ENCODE data around the gene MAPK6.
A peak's percentile ranks its signal among the peaks of the same experiment; 100 is the strongest.
"Not testable (repeated sequence)": the region's sequence is repeated elsewhere in the genome, so short reads cannot be mapped to it uniquely, and the experiment has no call there.

The MAPK6 gene

DNA sequence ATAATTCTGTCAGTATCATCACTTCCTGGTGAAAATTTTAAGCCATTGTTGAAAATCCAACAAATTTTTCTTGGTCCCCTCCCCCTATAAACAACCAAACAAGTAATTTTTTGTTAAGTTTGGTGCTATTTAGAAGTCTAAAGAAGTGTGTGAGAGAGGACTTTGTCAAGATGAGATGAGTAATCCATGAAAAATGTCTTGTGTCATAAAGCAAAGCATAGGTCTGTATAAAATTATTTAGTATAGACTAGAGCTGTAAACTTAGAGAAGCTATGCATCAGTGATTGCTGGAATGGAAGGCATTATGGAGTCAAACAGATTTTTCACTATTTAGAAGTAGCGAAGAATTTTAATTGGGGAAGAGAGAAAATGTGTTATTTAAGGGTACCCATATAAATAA, 31.4 kb downstream of the MAPK6 start:
- no peak for DNase-seq

DNA sequence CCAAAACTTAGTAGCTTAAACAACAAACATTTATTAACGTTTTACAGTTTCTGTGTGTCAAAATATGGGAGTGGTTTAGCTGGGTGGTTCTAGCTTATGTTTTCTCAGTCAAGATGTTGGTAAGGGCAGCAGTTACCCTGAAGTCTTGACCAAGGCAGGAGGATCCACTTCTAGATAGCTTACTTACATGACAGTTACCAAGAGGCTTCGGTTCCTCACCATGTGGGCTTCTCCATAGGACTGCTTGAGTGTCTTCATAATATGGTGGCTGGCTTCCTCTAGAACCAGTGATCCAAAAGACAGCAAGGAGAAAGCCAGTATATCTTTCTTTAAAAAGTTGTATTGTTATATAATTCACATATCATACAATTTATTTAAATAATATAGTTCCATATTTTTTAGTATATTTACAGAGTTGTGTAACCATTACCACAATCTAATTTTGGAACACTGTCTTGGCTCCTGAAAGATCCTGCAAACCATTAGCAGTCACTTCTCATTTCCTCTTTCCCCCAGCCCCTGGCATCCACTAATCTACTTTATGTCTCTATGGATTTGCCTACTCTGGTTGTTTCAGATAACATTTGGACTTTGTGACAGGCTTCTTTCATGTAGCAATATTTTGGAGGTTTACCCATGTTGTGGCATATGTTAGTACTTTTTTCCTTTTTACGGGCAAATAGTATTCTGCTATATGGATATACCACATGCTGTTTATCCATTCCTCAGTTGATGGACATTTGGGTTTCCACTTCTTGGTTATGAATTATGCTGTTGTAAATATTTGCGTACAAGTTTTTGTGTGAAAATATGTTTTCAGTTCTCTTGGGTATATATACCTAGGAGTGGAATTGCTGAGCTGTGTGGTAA, 33.3 kb downstream of the MAPK6 start:
- no peak for DNase-seq

DNA sequence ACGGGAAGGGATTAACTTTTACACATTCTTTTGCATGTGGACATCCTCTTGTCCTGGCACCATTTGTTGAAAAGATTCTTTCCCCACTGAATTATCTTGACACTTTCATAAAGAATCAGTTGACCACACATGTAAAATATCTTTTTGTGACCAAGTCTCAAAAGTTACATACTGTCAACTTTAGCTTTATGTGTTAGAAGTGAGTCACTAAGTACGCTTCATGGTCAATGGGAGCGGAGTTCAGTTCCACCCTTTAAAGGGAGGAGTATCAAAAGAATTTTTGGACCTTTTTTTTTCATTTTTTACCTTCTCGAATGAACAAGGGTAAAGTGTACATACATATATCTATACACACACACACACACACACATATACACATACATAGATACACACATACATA, 35.4 kb downstream of the MAPK6 start:
- no peak for DNase-seq

DNA sequence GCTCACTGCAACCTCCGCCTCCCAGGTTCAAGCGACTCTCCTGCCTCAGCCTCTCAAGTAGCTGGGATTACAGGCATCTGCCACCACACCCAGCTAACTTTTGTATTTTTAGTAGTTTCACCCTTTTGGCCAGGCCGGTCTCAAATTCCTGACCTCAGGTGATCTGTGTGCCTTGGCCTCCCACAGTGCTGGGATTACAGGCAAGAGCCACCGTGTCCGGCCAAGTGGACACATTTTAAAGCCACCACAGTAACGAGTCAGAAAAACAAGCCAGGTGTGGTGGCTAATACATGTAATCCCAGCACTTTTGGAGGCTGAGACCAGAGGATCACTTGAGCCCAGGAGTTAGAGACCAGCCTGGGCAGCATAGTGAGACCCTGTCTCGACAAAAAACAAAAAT, 35.8 kb downstream of the MAPK6 start:
- not testable (repeated sequence) for DNase-seq

DNA sequence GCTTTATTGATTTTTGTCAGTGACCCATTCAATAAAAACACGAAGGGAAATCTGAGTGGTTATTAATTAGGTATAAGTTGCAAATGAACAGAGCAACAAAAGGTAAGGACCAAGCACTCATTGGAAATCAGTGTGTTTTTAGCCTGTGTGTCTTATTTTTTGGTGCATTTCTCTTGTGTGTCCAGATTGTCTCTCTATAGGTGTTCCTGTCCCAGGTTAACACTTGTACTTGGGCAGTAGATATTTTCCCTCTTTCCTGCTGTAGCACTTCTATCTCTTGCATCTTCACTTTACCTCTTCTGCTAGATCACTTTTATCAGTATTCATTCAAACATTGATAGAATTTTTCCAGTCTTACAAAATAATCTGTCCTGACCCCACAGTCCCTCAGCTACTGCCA, 37.0 kb downstream of the MAPK6 start:
- DNase-seq = no peak

DNA sequence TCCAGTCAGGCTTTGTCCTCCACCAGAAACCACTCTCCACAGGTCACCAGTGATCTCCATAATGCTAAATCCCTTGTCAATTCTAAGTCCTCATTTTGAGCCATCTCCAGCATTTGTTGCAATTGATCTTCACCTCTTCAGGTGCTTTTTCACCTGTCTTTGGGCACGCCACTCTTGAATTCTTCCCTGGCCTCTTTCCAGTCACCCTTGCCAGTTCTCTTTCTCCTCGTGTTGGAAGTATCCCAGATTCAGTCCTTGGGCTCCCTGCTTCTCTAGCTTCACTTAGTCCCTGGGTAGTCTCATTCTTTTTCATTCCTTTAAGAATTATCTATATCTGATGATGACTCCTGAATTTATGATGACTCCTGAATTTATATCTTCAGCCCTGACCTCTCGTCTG, 37.5 kb downstream of the MAPK6 start:
- DNase-seq = no peak

DNA sequence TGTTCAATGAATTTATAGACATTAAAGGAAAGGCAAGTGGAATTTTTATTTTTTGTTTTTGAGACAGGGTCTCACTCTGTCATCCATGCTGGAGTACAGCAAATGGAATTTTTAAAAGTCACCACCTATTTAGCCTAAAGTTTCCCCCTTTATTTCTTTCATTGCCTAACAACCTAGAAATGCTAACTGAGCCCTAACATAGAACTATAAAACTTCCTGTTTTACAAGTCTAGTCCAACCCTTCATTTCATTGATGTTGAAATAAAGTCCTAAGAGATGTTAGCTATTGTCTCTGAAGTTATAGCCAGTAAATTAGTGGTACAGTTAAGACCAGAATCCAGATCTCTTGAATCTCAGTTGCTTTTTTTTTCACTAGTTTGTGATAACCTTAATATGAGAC, 39.0 kb downstream of the MAPK6 start:
- DNase-seq = no peak

DNA sequence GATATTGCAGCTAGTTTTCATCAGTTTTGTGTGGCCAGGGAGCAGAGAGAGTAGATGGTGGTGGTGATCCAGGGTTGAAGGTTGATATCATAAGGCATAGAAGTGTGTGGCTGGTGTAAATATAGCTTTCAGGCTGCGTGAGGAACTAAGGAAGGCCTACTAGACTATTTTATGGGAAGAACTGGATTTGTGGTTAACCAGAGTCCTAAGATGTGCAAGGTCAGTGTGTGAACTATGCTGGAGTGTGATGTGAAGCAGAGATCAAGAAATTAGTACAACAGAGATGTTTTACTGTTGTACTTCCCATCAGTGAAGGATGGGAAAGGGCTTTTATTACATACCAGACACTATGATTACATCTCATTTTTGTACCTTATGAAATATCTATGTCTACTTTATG, 41.5 kb downstream of the MAPK6 start:
- no peak for DNase-seq

DNA sequence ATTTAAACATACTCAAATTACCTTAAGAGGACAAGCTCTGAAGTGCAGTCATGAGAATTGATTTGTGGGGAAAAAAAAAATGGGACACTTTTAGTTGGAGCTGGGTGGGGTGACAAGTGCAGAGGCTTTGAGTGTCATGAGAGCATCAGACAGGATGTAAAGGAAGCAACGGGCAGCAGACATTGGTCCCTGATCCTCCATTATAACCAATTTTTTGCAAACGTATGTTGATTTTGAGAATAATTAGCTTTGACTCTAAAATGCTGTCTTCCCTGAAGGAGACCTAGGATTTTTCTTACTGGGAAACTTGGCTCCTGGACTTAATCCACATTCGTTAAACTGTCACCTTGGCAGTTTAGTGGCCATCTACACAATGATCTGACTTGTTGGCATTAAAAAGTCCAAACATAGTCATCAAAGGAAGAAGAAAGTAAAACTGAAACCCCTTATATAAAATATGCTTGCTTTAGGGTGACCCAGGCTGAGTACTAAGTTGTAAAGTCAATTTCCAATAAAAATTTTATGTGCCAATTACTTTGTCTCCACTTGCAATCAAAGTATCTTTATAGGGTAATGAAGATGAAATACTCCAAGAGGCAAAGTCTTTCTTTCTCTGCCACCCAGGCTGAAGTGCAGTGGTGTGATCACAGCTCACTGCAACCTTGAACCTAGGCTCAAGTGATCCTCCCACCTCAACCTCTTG, 48.0 kb downstream of the MAPK6 start:
- DNase-seq = no peak

DNA sequence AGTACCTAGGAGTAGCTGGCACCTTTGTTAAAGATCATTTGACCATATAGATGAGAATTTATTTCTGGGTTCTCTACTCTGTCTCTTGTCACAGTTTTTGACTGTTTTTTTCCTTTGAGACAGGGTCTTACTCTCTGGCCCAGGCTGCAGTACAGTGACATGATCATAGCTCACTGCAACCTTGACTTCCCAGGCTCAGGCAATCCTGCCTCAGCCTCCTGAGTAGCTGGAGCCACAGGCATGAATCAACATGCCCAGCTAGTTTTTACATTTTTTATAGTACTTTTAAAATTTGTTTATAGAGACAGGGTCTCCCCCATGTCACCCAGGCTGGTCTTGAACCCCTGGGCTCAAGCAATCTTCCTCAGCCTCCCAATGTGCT, 48.5 kb downstream of the MAPK6 start:
- DNase-seq = no peak

DNA sequence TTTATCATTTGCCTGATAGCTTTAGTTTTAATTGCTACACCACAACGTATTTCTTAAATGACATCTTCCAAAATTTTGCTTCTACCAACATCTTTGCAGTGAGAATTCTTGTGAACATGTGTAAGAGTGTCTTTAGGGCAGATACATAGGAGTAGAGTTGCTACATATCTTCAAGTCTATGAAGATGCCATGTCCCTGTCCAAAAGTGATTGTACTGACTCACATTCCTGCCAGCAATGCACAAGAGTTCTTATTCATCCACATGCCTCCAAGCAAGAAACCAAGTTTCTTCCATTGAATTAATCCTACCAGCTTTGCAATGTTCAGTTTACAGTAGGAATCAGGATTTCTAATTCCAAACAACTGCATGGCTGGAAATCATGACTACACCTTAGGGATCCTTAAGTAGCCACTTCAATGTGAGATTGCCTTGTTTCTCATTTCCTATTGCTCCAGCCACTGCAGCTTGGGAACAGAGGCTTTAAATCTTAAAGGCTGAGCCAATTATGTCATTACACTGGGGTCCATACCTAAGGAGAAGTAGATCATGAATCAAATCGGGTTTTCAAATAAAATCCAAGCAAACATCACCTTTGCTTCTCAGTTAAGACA, 49.1 kb downstream of the MAPK6 start:
- no peak for DNase-seq

DNA sequence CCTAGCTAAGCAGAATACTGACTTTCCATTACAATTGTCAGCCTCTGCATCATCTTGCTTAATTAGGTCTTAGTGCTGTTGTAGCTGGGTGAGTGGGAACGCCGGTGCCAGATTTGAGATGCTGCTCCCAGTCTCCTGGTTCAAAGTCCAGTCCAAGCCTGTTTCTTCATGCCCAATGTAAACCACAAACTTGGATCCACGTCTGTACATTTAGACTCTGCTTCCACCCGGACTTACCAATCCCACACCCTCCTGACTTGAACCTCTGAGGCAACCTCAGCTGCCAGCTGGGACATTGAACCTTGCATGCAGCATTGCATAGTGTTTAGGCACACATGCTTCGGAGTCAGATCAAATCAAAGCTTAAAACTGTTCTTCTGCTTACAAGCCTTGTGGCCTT, 50.5 kb downstream of the MAPK6 start:
- DNase-seq = no peak

DNA sequence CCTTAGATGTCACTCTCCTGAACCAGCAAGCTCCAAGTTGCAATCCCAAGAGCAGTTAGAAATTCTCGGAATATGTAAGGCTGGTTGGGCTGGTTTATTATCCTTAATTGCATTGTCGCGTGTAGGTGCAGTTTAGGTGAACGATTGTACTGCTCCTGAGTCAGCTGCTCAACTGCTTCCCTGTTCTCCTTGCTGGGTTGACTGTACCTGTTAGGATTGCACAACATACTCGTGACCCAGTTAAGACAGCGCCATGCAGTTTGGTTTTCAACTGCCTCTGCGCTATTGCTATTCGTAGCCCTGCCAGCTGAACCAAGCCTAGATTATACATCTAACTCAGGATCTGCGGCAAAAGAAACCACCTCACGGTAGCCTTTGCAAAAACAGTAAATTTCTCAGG, 52.6 kb downstream of the MAPK6 start:
- DNase-seq = no peak

DNA sequence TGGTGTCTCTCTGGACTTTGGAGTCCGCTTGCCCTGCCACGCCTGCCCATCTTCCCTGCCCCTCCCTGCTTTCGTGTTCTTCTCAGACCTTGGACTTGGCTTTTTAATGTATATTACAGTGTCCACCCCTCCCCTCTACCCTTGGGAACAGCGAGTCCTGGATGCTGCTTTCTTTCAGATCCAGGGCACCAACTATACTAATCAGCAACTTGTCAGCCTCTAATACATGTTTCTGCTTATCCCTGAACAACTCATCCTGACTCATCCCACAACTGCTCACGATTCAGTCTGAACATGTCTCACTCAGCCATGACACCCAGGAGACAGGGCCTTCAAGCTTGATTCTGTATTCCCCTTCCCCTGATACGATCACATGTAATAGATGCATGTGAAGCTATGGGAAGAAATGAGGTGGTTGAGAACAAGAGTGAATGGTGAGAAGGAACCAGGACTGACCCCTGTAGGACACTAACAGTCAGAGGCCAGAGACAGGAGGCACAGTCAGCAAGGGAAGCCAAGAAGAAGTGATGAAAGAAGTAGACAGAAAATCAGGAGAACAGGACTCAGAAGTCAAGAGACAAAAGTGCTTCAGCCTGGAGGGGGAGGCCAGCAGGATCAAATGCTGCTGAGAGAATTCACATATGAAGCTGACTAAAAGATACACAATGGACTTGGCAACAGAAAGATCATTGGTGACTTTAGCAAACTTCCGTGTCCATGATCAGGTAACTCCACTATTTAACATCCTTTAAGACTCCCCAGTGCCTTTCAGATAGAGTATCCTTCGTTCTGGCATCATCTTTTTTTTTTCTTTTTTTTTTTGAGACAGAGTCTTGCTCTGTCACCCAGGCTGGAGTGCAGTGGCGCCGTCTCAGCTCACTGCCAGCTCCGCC, 58.1 kb downstream of the MAPK6 start:
- peak; percentile 68 for DNase-seq

DNA sequence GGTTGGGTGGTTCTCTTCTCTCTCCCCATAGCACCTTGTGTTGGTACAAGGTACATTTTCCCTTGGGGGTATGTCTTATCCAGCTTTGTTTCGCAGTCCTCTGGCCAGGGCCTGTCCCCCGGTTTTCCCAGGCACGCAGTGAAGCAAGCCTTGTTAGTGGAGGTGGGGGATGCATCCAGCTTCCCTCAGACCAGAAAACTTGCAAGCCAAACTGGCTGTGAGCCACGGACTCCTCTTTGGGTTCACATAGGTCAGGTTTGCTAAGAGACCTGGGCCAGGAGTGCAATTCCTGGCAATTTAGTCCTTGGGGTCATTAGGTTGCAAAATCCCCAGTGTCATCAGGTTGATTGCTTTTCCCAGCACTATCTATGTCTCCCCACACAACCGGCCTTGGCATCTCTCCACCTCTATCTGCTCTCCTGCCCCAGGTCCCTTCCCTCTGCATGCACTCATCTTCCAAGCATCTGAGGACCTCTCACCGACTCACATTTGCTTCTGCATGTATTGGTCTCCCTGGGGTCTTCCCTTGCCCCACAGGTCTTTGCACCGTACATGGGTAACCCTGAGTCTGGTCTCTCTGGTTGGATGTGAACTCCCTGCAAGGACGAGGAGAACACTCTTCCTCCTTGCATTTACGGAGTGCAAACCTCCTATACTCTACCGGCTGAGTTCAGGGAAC, 59.3 kb downstream of the MAPK6 start:
- no peak for DNase-seq

DNA sequence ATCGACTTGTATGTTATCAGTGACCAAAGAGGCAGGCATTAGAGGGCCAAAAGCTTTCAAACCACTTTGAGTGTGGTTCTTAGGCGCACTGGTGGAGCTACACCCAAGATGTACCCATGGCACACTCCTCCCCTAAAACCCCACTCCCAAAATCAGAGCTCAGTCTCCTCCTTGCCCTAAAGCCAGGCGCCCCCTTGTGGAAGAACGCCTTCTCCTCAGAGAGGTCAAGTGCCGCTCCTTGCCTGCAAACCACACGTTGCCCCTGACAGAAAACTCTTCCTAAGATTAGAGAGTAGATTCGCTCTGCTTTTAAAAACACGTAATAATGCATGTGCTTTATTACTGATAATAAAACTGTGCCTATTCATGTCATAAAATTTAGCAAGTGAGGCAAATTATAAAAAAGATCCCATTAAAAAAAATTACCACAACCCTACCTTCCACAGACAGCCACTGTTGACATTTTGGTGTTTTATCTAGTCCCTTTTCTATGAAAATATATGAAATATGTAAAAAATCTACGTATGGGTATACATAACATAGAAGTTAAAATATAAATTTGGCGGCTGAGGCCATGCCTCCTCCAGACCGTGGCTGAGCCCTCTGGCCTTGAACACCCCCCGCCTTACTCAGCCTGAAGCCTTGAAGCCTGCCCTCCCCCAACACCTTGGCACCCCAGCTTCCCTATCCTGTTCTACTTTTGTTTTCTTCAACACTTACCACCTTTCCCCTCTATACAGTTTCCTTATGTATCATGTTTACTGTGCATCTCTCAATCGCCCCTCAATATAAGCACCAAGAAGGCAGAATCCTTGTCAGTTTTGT, 60.1 kb downstream of the MAPK6 start:
- DNase-seq = peak; percentile 88

DNA sequence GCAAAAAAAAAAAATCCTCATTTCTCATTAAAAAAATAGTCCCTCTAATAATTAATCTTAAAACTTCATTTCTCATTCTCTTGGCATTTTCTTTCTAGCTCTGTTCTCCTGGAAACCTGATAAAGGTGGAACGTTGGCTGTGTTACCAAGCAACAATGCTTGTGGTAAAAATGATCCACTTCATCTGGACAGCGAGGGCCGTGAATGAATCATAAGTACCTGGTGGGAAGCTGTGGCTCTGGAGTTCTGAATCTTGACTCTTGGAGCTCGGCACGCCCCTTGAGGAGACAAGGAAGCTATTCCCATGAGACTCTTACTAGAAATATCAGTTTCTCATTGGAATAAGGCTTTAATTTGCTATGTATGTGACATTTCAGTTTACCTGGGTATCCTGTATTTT, 61.0 kb downstream of the MAPK6 start:
- no peak for DNase-seq

DNA sequence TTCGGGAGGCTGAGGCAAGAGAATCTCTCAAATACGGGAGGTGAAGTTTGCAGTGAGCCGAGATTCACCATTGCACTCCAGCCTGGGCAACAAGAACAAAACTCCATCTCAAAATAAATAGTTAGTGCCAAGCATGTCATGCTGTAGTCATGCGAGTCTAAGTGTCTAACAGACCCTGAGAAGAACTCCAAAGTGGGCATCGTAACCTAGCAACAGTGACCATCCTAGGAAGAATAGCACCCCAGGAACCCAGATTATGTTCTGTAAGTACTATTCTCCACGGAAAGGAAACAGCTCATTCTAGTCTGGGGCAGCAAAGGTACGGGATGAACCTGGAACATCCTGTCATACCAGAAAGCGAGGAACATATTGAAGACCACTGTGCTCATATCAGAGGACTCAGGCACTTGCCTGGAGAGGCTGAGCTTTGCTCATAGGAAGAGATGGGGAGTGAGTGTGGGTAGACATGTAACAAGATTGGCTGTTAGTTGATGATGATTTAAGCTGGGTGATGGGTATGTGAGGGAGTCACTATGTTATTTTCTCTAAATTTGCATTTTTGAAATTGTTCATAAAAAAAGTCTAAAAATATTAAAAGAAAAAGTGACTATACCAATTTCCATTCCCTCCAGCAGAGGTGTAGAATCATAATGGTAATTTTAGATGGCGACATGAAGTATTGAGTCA, 61.8 kb downstream of the MAPK6 start:
- DNase-seq = no peak

DNA sequence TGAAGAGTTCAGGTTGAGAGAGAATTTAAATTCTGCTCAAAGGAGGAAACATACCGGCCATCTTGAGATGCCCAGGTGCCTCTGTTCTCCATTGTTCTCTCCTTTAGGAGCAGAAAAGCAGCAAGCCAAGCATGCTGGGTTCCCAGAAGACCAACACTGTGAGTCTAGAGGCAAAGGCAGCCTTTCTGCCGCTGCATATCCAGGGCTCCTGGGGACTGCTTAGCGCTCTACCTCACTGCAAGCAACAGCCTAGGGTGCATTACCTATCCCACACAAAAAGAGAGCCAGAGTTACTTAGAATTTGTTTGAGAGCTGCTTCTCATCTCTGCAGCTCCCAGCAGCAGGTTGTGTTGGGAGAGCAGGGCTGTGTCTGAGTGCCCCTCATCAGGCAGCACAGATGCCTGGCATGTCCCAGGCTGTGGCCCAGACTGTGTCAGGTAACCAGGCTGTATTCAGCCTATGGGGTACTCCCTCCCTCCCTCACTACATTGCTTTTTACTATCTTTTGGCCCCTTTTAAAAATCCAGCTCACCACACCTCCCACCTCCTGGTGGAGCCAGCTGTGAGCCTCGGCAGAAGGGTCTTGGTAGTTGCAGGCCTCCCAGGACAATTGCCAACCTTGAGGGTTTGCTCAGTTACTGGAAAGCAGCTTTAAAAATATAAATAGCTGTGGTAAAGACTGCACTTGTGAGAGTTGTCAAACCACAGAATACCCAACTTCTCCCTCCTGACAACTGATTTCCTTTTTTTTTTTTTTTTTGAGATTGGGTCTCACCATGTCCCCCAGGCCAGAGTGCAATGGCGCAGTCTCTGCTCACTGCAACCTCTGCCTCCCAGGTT, 63.4 kb downstream of the MAPK6 start:
- DNase-seq = peak; percentile 30

DNA sequence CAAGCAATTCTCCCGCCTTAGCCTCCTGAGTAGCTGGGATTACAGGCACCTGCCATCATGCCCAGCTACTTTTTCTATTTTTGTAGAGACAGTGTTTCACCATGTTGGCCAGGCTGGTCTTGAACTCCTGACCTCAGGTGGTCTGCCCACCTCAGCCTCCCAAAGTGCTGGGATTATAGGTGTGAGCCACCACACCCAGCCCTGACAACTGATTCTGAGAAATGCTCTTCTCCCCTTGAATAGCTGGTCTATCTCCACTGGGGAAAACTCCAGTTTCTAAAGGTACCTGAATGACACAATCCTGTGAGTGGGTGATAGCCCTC, 64.0 kb downstream of the MAPK6 start:
- DNase-seq = not testable (repeated sequence)

Measured in activated CD4-positive, alpha-beta T cell treated with anti-CD3 and anti-CD28 coated beads, Interleukin-10, Interleukin-2, amounts not matched to agents 100 ng/mL and 50 ng/mL, durations not matched to agents 16 hours and 8 hours (primary cell).